Measurements from ENCODE around the gene LDLRAD4.

DNA sequence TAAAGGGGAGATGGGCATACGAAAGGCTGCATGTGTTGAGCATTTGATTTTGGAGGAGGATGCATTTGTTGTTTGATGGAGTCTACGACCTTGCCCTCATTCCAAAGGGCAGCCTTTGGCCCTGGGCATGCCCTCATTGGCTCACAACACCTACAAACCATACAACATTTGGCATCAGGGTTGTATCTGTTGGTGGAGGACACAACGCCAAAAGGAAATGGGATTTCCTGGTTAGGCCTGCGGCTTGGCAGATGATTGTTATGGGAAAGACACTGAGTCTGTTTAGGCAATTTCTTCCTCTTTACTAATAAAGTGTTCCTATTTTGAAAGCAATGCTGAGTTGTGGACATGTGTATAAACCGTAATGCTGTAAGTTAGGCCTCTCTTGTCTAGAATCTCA is 246.9 kb downstream of the LDLRAD4 start:
- TF ChIP-seq, protein P1, sequence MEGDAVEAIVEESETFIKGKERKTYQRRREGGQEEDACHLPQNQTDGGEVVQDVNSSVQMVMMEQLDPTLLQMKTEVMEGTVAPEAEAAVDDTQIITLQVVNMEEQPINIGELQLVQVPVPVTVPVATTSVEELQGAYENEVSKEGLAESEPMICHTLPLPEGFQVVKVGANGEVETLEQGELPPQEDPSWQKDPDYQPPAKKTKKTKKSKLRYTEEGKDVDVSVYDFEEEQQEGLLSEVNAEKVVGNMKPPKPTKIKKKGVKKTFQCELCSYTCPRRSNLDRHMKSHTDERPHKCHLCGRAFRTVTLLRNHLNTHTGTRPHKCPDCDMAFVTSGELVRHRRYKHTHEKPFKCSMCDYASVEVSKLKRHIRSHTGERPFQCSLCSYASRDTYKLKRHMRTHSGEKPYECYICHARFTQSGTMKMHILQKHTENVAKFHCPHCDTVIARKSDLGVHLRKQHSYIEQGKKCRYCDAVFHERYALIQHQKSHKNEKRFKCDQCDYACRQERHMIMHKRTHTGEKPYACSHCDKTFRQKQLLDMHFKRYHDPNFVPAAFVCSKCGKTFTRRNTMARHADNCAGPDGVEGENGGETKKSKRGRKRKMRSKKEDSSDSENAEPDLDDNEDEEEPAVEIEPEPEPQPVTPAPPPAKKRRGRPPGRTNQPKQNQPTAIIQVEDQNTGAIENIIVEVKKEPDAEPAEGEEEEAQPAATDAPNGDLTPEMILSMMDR (IDR thresholded peaks at IDR 0.05; ENCODE audit: borderline replicate concordance, extremely low read depth, low read length, poor library complexity, severe bottlenecking): no peak
- TF ChIP-seq EZH2 (IDR thresholded peaks at IDR 0.05; ENCODE audit: borderline replicate concordance, low read depth, low read length, severe bottlenecking): no peak

Measured in DND-41 (cell line).